Osteocyte (in vitro differentiated cells): ENCODE data around the gene RPRD1B. TPM values are rescaled to one million over a fixed set of nuclear protein-coding genes. Genes with fewer than 3 reads are reported as not detected.

ENCODE experiments used
- DNase-seq: peaks from one replicate; pipeline ENCODE4 v3.0.0; 2021; ENCODE audit warnings: mixed read lengths; ENCODE audit not compliant: unreplicated experiment; ENCODE audit errors: extremely low spot score
- H3K27ac Mint-ChIP-seq: one replicate; pipeline ENCODE4 v1.8.0; 2021; ENCODE audit warnings: mild to moderate bottlenecking, mixed read lengths; ENCODE audit not compliant: unreplicated experiment
- H3K27me3 Mint-ChIP-seq: one replicate; pipeline ENCODE4 v1.8.0; 2021; ENCODE audit warnings: mixed read lengths; ENCODE audit not compliant: unreplicated experiment
- H3K36me3 Mint-ChIP-seq: one replicate; pipeline ENCODE4 v1.8.0; 2021; ENCODE audit warnings: mixed read lengths; ENCODE audit not compliant: unreplicated experiment
- H3K4me1 Mint-ChIP-seq: one replicate; pipeline ENCODE4 v1.8.0; 2021; ENCODE audit warnings: mixed read lengths; ENCODE audit not compliant: unreplicated experiment
- H3K4me3 Mint-ChIP-seq: one replicate; pipeline ENCODE4 v1.8.0; 2021; ENCODE audit warnings: mild to moderate bottlenecking, moderate library complexity, mixed read lengths; ENCODE audit not compliant: unreplicated experiment
- H3K9me3 Mint-ChIP-seq: one replicate; pipeline ENCODE4 v1.8.0; 2021; ENCODE audit warnings: mixed read lengths; ENCODE audit not compliant: unreplicated experiment
- total RNA-seq: library from RNA; stranded (reverse); gene quantifications from 2 replicates; pipeline ENCODE4 v1.2.1, GENCODE V29; 2021
- TF ChIP-seq, protein P1 (sequence below): fragments of 200-600 bp; sonication (generic); IDR thresholded peaks from 2 replicates; pipeline ENCODE4 v1.5.0; 2021; ENCODE audit warnings: antibody characterized with exemption, mild to moderate bottlenecking, moderate library complexity

RPRD1B gene
- total RNA-seq, 1 donor from 2014 or later: 28.5 TPM

DNA sequence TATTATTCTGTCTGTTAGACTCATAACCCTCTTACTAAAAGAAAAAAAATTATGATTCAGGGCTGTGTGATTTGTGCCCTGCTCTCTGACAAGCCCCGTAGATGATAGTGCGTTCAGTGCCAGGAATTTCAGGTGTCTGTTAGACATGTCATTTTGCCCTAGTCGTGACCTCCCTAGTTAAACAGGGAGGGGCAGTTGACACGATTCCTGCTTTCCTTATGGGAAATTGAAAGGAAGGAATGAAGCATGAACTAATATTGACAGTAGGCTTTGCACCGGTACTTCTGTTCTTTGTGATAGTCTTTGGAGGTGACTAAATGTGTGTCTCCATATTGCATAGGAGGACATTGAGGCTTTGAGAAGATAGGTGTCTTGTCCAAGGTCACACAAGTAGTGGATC is 26.3 kb downstream of the RPRD1B start:
- no peak overlapping the region for H3K4me3 Mint-ChIP-seq
- peak overlapping the region; percentile 76 for H3K27ac Mint-ChIP-seq
- H3K36me3 Mint-ChIP-seq: peaks cover 25% of the 10 kb centered on the region

DNA sequence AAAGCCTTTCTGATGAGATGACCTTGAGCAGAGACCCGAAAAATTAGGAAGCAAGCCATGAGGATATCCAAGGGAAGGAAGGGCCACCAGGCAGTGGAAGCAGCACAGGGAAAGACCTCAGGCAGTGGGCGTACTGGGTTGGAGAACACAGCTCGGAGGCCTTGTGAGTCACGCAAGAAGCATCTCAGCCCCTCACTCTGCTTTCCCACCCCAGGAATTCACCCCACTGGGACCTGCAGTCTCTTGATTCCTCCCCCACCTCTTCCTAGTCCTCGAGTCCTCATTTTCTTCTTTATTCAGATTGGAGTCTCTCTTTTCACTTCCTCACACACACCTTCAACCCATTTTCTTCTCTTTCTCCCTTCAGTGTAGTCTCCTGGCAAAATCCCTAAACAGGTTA is 27.0 kb downstream of the RPRD1B start:
- H3K27me3 Mint-ChIP-seq: no peaks in the 10 kb centered on the region
- H3K4me1 Mint-ChIP-seq: peaks cover 6% of the 10 kb centered on the region
- H3K36me3 Mint-ChIP-seq: peaks cover 25% of the 10 kb centered on the region
- H3K4me3 Mint-ChIP-seq: no peak overlapping the region
- peak overlapping the region; percentile 76 for H3K27ac Mint-ChIP-seq
- no peak for DNase-seq
- H3K9me3 Mint-ChIP-seq: no peaks in the 10 kb centered on the region
- TF ChIP-seq, protein P1, sequence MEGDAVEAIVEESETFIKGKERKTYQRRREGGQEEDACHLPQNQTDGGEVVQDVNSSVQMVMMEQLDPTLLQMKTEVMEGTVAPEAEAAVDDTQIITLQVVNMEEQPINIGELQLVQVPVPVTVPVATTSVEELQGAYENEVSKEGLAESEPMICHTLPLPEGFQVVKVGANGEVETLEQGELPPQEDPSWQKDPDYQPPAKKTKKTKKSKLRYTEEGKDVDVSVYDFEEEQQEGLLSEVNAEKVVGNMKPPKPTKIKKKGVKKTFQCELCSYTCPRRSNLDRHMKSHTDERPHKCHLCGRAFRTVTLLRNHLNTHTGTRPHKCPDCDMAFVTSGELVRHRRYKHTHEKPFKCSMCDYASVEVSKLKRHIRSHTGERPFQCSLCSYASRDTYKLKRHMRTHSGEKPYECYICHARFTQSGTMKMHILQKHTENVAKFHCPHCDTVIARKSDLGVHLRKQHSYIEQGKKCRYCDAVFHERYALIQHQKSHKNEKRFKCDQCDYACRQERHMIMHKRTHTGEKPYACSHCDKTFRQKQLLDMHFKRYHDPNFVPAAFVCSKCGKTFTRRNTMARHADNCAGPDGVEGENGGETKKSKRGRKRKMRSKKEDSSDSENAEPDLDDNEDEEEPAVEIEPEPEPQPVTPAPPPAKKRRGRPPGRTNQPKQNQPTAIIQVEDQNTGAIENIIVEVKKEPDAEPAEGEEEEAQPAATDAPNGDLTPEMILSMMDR: no peak

More for the DNA sequence above, 26.3 kb downstream of the RPRD1B start:
- Mint-ChIP-seq H3K4me1 (peaks cover 11% of the 10 kb centered on the region), H3K9me3 (no peaks in the 10 kb centered on the region), H3K27me3 (no peaks in the 10 kb centered on the region)
- TF ChIP-seq, protein P1: no peak
- no peak for DNase-seq

DNA sequence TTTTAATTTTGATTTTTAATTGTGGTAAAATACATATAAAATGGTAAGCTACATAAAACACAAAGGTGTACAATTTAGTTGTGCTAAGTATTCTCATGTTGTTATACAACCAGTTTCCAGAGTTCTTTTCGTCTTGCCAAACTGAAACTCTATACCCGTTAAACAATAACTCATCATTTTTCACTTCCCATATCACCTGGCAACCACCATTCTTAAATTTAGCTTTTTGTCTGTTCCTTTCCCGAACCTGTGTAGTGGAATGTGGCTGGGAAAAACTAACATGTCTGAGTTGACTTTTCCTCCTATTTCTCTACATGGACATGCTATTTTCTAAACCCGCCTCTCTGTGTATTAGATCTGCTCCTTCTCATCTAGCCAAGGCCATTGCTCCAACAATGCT is 27.6 kb downstream of the RPRD1B start:
- DNase-seq: no peak
- no peaks in the 10 kb centered on the region for H3K9me3 Mint-ChIP-seq
- H3K27ac Mint-ChIP-seq: peak overlapping the region; percentile 76
- no peaks in the 10 kb centered on the region for H3K27me3 Mint-ChIP-seq
- peaks cover 5% of the 10 kb centered on the region for H3K4me1 Mint-ChIP-seq
- H3K4me3 Mint-ChIP-seq: no peak overlapping the region
- TF ChIP-seq, protein P1: no peak
- H3K36me3 Mint-ChIP-seq: peaks cover 30% of the 10 kb centered on the region

DNA sequence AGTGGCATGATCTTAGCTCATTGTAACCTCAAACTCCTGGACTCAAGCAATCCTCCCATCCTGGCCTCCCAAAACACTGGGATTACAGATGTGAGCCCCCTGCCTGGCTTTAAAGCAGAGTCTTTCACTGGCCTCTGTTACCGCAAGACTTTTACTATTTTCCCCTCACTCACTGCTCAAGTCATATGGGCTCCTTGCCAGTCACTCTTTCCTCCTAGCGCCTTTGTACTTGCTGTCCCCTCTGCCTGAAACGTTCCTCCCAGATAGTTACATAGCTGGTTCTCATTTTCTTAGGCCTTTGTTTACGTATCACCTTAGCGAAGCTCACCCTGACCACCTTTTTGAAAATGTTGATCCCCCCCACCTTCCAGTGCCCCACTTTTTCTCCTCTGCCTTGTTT is 29.3 kb downstream of the RPRD1B start:
- H3K36me3 Mint-ChIP-seq: peaks cover 38% of the 10 kb centered on the region
- no peaks in the 10 kb centered on the region for H3K9me3 Mint-ChIP-seq
- no peak overlapping the region for H3K27ac Mint-ChIP-seq
- no peak for DNase-seq
- H3K4me3 Mint-ChIP-seq: no peak overlapping the region
- TF ChIP-seq, protein P1: no peak
- H3K27me3 Mint-ChIP-seq: no peaks in the 10 kb centered on the region
- H3K4me1 Mint-ChIP-seq: peaks cover 8% of the 10 kb centered on the region

DNA sequence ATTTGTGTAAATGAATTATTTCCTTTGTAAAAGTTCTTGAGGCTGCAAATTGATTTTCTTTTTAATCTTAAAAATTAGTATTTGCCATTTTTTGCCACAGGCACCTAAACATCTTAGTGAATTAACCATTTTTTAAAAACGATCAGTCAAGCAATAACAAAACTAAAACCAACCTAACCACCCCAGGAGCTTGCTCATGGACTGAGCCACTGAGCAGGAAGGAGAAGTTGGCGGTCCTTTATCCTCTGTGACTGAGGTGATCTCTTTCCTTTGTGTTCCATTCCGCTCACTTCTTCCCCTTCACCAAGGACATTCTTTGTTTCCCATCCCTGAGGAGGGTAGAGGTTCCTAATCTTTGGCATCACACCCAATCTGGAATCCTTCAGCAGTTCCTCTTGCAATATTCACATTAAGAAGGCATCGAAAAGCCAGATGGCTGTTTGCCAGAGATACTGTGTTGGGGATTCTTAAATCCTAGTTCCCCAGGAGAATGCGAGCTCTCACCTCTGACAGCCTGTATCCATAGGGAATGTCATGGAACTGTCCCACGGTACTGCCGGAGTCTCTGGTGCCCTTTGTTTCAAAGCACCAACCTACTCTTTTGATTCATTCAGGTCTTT is 30.5 kb downstream of the RPRD1B start:
- Mint-ChIP-seq H3K27ac (no peak overlapping the region), H3K36me3 (peaks cover 42% of the 10 kb centered on the region), H3K27me3 (no peaks in the 10 kb centered on the region), H3K4me1 (peaks cover 8% of the 10 kb centered on the region), H3K9me3 (no peaks in the 10 kb centered on the region), H3K4me3 (no peak overlapping the region)
- DNase-seq: no peak
- TF ChIP-seq, protein P1: no peak
